IPS-18c (cell line): ENCODE data around the gene ARFIP1.

ENCODE experiments used
- H3K4me3 ChIP-seq: 2 replicates; pipeline ENCODE4 v1.7.0; 2013; ENCODE audit warnings: low read depth, mild to moderate bottlenecking, low read length, moderate library complexity; ENCODE audit not compliant: insufficient read depth
- H3K9me3 ChIP-seq: one replicate; pipeline ENCODE4 v1.6.1; 2013; ENCODE audit warnings: mild to moderate bottlenecking, low read length, moderate library complexity; ENCODE audit not compliant: control insufficient read depth, insufficient read depth

The ARFIP1 gene

DNA sequence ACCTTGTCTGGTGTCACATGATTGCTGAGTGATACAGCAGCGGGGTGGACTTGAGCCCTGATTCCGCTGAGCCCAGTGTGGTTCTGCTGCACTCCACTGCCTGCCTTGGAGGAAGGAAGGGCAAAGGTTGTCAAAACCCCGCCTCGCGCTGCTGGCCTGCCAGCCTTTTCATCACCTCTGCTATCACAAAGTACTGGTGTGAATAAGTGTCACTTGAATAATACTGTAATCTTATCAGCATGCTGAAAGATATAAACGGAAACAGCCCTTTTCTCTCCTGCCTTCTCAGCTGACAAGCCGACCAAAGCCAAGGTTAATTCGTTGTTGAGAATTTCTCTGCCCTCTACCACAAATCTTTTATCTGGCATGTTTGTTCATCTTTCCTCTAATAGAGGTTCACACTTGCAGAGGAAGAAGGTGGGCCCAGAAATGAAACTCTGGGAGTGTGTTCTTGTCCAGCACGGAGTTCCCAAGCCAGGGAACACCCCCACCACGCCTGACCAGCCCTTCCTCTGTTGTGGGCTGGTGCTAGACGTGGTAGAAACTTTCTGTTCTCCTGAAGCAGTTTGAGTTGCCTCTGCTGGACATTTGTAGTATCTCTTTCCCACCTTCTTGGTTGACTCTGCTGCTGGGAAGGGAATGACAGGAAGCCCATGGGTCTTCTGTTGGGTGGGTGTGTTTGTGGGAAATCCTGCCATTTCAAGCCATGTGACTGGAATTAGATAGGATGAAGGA is 177.8 kb downstream of the ARFIP1 start:
- H3K9me3 ChIP-seq, result no peaks in the 10 kb centered on the region
- H3K4me3 ChIP-seq, result no peak overlapping the region

GRCh38 chr4:152959080-152959479 is 179.3 kb downstream of the ARFIP1 start:
- Histone ChIP-seq H3K9me3 (no peaks in the 10 kb centered on the region), H3K4me3 (no peak overlapping the region)

- Histone ChIP-seq H3K9me3 (no peaks in the 10 kb centered on the region), H3K4me3 (no peak overlapping the region)
These were observed 180.3 kb downstream of the ARFIP1 start for GRCh38 chr4:152960082-152960481.

GRCh38 chr4:152961014-152961772 is 181.4 kb downstream of the ARFIP1 start:
- Histone ChIP-seq H3K9me3 (no peaks in the 10 kb centered on the region), H3K4me3 (no peak overlapping the region)

- no peak overlapping the region for H3K4me3 ChIP-seq
- H3K9me3 ChIP-seq, result no peaks in the 10 kb centered on the region
These were observed 182.0 kb downstream of the ARFIP1 start for GRCh38 chr4:152961773-152962115.
